Stimulated activated naive CD4-positive, alpha-beta T cell (primary cell): ENCODE results near the gene TFDP3.

ENCODE experiments used
- DNase-seq, 6 experiments: peaks; one replicate each; lab custom pipeline; 2025; lab: John Stamatoyannopoulos, UW

The TFDP3 gene

DNA sequence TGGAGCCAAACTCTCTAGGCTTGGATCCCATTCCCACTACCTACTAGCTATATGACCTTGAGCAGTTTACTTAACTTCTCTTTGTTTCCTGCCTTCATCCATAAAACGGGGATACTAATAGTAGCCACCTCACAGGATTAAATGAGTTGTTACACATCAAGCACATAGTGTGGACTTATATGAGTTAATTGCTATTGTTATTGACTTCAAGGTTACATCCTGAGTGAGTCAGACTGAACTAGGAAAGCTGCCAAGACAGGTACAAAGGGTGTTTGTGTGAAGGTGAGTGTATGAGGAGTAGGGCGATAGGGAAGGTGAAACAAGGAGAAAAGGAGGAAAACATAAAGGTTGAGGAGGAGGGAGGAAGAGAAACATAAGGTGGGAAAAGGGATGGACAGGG, 32.2 kb downstream of the TFDP3 start:
- no peak for DNase-seq

DNA sequence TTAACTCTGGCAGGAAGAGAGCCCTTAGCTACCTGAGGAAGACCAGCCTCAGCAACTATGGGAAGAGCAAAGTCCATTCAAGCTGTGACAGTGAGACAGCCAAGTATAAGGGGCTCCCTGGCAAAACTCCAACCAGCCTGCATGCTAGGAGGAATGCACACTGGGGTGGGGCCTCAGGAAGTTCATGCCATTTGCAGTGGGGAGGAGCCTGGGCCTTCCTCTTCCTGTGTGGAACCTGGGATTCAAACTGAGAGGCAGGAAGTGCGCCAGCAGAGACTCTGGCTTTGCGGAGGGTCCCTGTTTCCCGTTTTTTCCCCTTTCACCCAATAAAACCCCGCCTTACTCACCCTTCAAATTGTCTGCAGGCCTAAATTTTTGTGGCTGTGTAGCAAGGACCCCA, 33.0 kb downstream of the TFDP3 start:
- no peak for DNase-seq

DNA sequence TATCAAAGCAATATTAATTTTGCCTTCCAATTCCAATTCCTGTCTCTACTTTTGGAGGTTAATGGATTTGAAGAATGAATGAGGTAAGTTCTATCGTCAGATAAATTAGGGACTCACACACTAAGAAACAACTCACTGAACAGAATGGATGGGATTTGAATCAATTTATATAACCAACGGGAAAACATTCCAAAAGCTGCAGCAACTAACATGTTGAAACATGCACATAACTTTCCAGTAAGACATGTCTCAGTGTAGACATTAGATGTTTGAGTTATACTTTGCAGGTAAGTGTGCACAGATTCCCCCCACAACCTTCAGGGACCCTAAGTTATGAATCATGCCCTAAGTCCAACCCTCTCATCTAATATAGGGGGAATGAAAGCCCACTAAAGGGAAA, 34.3 kb downstream of the TFDP3 start:
- no peak for DNase-seq

DNA sequence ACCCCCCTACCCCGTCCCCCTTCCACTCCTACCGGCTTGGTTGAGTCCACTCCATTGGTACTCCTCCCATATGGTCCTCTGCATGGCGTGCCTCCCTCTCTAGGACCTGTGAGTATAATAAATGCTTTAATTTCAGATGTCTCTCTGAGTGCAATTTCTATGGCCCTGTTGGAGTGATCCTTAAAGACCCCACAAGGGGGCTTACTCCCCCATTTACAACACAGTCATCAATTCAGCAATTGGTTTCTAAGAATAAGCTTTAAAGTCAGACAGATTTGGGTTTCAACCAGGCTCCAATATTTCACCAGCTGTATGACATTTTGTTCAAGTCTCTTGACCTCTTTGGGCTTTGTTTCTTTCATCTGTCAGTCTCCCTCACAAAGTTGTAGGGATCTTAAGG, 38.7 kb downstream of the TFDP3 start:
- DNase-seq: no peak

DNA sequence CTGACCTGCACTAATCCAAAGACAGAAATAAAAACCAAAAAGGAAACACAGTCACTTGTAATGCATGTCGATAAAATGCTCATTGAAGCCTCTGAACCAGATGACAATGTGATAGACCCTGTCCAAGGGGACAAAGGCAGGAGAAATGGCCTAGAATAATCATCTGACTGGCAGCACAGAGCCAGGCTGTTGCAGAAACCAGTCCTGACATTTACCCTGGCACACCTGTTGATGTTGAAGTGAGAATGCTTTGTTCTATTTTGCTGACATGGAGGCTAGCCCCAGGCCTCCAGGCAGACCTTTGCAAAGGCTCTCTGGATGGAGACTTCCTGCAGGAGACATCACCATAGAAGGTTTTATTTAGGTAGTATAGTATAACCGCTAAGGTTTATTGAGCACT, 41.0 kb downstream of the TFDP3 start:
- no peak for DNase-seq

DNA sequence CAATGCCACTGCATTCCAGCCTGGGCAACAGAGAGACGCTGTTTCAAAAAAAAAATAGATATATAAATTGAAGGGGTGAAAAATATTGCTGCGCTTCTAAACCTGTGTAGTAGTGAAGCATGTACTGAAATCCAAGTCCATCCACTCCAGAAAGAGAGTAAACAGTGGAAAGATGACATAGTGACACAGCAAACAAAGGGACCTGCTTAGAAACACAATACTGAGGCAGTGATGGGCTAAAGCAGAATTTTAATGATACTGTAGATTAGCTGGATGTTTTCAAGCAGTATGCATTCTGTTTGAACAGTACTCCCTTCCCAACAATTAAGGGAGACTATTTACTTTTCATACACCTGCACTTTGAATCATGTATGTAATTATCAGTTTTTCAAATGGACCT, 42.5 kb downstream of the TFDP3 start:
- DNase-seq: no peak

DNA sequence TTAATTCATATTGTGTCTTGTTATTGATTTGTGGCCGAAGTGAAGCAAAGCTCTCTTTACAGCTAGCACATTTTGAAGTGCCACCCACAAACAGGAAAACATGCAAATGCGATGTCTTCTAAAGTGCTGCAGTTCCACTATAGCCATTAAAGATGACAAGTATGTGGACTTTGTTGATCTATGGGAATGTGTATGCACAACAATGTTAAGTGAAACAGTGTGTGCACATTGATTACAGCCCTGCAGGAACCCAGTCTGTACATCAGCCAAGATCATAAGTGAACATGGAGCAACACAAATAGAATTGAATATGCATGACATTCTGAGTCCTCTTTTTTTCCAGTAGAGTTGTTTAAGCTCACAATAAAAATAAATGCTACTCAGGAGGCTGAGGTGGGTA, 43.0 kb downstream of the TFDP3 start:
- DNase-seq: no peak

DNA sequence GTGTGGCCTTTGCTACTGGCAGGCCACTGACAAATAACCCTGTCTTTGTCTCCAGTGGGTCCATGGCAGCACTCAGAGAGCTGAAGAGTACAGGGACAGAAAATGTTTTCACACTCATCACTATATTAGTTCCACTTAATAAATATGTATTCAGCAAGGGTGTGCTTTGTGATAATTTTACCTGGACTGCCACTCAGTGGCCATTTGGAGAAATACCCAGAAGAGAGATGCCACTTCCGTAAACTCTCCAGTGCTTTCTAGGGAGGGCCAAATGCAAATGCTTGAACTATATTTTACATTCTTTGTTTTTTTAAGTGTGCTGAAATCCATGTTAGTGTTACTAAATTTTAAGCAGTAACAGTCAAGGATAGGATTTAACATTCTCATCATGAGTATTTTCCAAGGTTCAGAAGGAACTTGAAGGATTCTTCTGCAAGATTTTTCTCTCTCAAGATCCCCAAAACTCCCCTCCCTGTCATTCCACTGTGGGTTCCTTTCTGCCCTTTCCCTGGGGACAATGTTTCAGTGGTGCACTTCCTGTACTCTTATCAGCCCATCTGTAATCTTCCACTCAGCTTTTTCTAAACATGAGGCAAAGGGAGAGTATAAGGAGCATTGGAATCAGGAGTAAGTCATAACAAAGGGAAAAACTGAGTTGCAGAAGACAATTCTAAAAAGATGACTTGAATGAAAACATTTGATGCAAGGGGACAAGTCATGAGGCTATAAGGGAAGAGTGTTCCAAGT, 46.0 kb downstream of the TFDP3 start:
- no peak for DNase-seq
